ENCODE results near the gene TSPAN4. TPM values are rescaled to one million over a fixed set of nuclear protein-coding genes. Genes with fewer than 3 reads are reported as not detected.

Gene TSPAN4
- total and polyA plus RNA-seq, 2 of the 13 experiments (the other 11 are each of a cell fraction or from before 2014, with no cell fraction given): 31.7 to 68.3 TPM

GRCh38 chr11:910589-911030 lies 68.0 kb downstream of the TSPAN4 start, which contains the start of gene CHID1 (continued):
- TF ChIP-seq HIC2 (CRISPR knock-in tag; IDR thresholded peaks at IDR 0.05; ENCODE audit: low read depth) (no peak), ZNF770 (CRISPR knock-in tag; IDR thresholded peaks at IDR 0.05) (no peak), ZNF251 (CRISPR knock-in tag; IDR thresholded peaks at IDR 0.05) (no peak), ZBTB2 (CRISPR knock-in tag; IDR thresholded peaks at IDR 0.05; ENCODE audit: low read depth) (peak; percentile 69; the same call in 1 of the 2 replicates), ZNF737 (CRISPR knock-in tag; IDR thresholded peaks at IDR 0.05; ENCODE audit: borderline replicate concordance) (no peak), ZBTB25 (CRISPR knock-in tag; IDR thresholded peaks at IDR 0.05) (peak; percentile 63; the same call in 1 of the 2 replicates), NPAS2 (CRISPR knock-in tag; IDR thresholded peaks at IDR 0.05; ENCODE audit: borderline replicate concordance) (no peak), CHD2 (IDR thresholded peaks at IDR 0.05; ENCODE audit: low read depth, low read length) (no peak), JUND (CRISPR knock-in tag; IDR thresholded peaks at IDR 0.05) (no peak), KDM5A (IDR thresholded peaks at IDR 0.05; ENCODE audit: borderline replicate concordance, low read length) (peak; percentile 90), STAT5B (CRISPR knock-in tag; IDR thresholded peaks at IDR 0.05) (no peak), ARNT2 (CRISPR knock-in tag; IDR thresholded peaks at IDR 0.05; ENCODE audit: low read depth) (peak; percentile 70), ZNF574 (CRISPR knock-in tag; IDR thresholded peaks at IDR 0.05) (peak; percentile 60; the same call in 1 of the 2 replicates), ZNF660 (CRISPR knock-in tag; IDR thresholded peaks at IDR 0.05; ENCODE audit: borderline replicate concordance, low read depth) (no peak), MAFF (IDR thresholded peaks at IDR 0.05; ENCODE audit: low read depth, low read length) (no peak), ZNF543 (CRISPR knock-in tag; IDR thresholded peaks at IDR 0.05) (no peak), EZH2 (conservative IDR thresholded peaks at IDR 0.05; ENCODE audit: low read depth, low read length) (no peak), ZNF317 (CRISPR knock-in tag; IDR thresholded peaks at IDR 0.05) (no peak), SCMH1 (CRISPR knock-in tag; IDR thresholded peaks at IDR 0.05; ENCODE audit: borderline replicate concordance) (no peak), SUZ12 (IDR thresholded peaks at IDR 0.05; ENCODE audit: low read depth, low read length) (peak; percentile 29; the same call in 1 of the 2 replicates)
